Vagina (tissue), 2 donors: ENCODE data around the gene PTGFRN. TPM values are rescaled to one million over a fixed set of nuclear protein-coding genes. Genes with fewer than 3 reads are reported as not detected.

Experiments used
- DNase-seq, 2 donors: peaks; one replicate each; pipeline ENCODE4 v3.0.0-alpha.2; 2017; ENCODE audit errors: extremely low spot score in 2 of 2
- H3K27ac ChIP-seq: fragments of 200-600 bp; sonication (generic); one replicate; pipeline ENCODE4 v1.5.1; 2019
- H3K27me3 ChIP-seq: fragments of 200-600 bp; sonication (generic); one replicate; pipeline ENCODE4 v1.5.1; 2019
- H3K36me3 ChIP-seq, 2 donors: fragments of 200-600 bp; sonication (generic); one replicate each; pipeline ENCODE4 v1.5.1; 2017 to 2019
- H3K4me1 ChIP-seq: fragments of 200-600 bp; sonication (generic); one replicate; pipeline ENCODE4 v1.5.1; 2019
- H3K4me3 ChIP-seq, 2 donors: fragments of 200-600 bp; sonication (generic); 1 replicate in 1 of 2; 2 replicates in 1 of 2; pipeline ENCODE4 v1.5.1; 2016 to 2019
- H3K9me3 ChIP-seq: fragments of 200-600 bp; sonication (generic); one replicate; pipeline ENCODE4 v1.5.1; 2019
- POLR2A ChIP-seq, 2 donors: fragments of 450-650 bp; IDR thresholded peaks; one replicate each; pipeline ENCODE4 v1.6.1; 2017; ENCODE audit warnings: antibody characterized with exemption in 2 of 2, mild to moderate bottlenecking in 2 of 2, moderate library complexity in 2 of 2
- POLR2AphosphoS5 ChIP-seq, 2 donors: sonication (generic); formaldehyde crosslinking; IDR thresholded peaks; one replicate each; pipeline ENCODE4 v1.9.0; 2017; ENCODE audit warnings: antibody characterized with exemption in 2 of 2, mild to moderate bottlenecking in 2 of 2, low read depth in 1 of 2; ENCODE audit not compliant: insufficient read depth in 1 of 2
- intact Hi-C: fragments of 100-400 bp; cut with DNase I; formaldehyde crosslinking; loops from one replicate; pipeline ENCODE4 v1.15.1; 2023
- total RNA-seq: library from RNA; depleted of rRNA; stranded (reverse); fragments of >200 nt; gene quantifications from one replicate; pipeline ENCODE4 v1.2.3, GENCODE V29; 2016
- TF ChIP-seq, protein P1 (sequence below), 3 experiments: fragments of 450-650 bp in 2 of 3; fragments of 200-600 bp in 1 of 3; sonication (generic) in 1 of 3; IDR thresholded peaks; one replicate each; pipeline ENCODE4 v1.5.1; 2017 to 2019; ENCODE audit warnings: antibody characterized with exemption in 3 of 3, mild to moderate bottlenecking in 2 of 3, moderate library complexity in 2 of 3

The PTGFRN gene
- total RNA-seq, 1 donor from 2014 or later = 52.8 TPM

DNA sequence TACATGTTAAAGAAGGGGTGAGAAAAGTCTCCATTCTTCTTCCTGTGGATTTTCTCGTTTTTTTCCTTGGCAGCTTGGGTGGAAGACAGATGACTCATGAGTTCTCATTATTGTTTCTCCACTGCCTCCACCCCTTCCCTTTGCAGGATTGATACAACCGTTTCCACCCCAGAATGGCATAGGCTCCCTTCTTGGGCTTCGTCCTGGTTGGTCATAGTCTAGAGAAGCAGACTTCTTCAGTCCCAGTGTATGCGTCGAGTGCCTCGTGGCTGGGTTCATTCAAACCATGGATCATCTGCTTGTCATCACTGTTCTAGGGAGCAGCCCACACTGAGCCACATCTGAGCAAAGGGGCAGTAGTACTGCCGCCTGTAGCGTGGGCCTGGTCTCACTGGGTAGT, 13.7 kb downstream of the PTGFRN start:
- Histone ChIP-seq H3K9me3 (no peaks in the 10 kb centered on the region), H3K27ac (no peak overlapping the region), H3K27me3 (no peaks in the 10 kb centered on the region), H3K36me3 (no peaks in the 10 kb centered on the region), H3K4me3 (no peak overlapping the region), H3K4me1 (peaks cover 42% of the 10 kb centered on the region)
- intact Hi-C loops = no loop called here
- DNase-seq = no peak
- TF ChIP-seq POLR2A (IDR thresholded peaks at IDR 0.05) = no peak
- TF ChIP-seq, protein P1, sequence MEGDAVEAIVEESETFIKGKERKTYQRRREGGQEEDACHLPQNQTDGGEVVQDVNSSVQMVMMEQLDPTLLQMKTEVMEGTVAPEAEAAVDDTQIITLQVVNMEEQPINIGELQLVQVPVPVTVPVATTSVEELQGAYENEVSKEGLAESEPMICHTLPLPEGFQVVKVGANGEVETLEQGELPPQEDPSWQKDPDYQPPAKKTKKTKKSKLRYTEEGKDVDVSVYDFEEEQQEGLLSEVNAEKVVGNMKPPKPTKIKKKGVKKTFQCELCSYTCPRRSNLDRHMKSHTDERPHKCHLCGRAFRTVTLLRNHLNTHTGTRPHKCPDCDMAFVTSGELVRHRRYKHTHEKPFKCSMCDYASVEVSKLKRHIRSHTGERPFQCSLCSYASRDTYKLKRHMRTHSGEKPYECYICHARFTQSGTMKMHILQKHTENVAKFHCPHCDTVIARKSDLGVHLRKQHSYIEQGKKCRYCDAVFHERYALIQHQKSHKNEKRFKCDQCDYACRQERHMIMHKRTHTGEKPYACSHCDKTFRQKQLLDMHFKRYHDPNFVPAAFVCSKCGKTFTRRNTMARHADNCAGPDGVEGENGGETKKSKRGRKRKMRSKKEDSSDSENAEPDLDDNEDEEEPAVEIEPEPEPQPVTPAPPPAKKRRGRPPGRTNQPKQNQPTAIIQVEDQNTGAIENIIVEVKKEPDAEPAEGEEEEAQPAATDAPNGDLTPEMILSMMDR (IDR thresholded peaks at IDR 0.05) = no peak
- no peak for TF ChIP-seq POLR2AphosphoS5 (IDR thresholded peaks at IDR 0.05; ENCODE audit: insufficient read depth in 1 of 2, low read depth in 1 of 2)

DNA sequence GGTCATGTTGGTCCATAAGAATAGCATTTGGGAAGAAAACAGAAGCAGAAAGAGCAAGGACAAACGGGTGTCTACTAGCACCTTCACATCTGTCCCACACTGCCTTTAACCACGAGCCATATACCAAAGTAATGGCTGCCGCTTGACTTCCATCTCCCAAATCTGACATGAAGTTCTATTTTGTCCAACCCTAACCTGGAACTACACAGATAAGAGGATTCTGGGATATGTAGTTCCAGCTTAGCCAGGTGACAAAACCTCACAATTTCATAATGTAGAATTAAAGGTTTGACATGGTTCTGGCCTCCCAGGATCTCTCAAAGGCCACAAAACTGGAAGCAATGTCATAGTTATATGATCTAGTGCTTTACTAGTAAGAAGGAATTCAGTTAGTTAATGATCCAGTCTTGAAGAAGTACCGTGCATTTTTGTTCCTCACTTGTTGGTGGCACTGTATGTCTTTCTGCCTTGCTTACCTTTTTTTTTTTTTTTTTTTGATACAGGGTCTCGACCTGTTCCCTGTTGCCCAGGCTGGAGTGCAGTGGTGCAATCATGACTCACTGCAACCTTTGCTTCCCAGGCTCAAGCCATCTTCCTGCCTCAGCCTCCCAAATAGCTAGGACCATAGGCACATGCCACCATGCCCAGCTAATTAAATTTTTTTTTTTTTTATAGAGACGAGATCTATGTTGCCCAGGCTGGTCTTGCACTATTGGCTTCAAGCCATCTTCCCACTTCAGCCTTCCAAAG, 17.5 kb downstream of the PTGFRN start:
- Histone ChIP-seq H3K4me3 (no peak overlapping the region), H3K27ac (no peak overlapping the region), H3K9me3 (no peaks in the 10 kb centered on the region), H3K4me1 (peaks cover 24% of the 10 kb centered on the region), H3K36me3 (no peaks in the 10 kb centered on the region), H3K27me3 (no peaks in the 10 kb centered on the region)
- TF ChIP-seq, protein P1 (IDR thresholded peaks at IDR 0.05) = no peak
- TF ChIP-seq POLR2A (IDR thresholded peaks at IDR 0.05) = no peak
- TF ChIP-seq POLR2AphosphoS5 (IDR thresholded peaks at IDR 0.05; ENCODE audit: insufficient read depth in 1 of 2, low read depth in 1 of 2) = no peak
- no peak for DNase-seq
- intact Hi-C loops = no loop called here

DNA sequence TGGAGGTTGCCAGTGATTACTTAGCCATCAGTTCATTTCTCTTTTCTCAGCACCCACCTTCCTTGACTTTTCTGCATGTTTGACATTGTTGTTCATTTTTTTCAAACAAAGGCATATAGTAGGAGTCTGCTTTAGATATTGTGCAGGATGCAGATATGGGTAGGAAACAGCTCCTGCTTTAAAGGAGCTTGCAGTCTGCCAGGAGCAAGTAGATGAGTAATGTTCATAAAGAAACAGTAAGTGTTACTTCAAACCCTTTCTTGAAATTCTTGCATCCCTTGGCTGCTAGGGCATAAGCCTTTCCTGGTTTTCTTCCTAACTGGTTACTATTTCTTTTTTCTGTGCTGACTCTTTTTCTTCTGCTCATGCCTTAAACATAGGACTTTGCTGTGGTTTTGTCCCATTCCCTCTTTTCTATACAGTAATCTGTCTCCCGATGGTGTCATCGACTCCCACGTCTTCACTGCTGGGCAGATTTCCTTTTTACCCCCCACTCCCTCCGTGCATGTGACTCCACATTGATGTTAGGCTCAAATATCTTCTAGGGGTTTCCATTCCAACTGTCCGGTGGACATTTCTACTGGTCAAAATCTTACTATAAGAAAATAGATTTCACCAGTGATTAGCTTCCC, 20.4 kb downstream of the PTGFRN start:
- H3K4me1 ChIP-seq = peaks cover 9% of the 10 kb centered on the region
- no peaks in the 10 kb centered on the region for H3K27me3 ChIP-seq
- no peak overlapping the region for H3K27ac ChIP-seq
- TF ChIP-seq, protein P1 (IDR thresholded peaks at IDR 0.05) = no peak
- TF ChIP-seq POLR2A (IDR thresholded peaks at IDR 0.05) (no peak), POLR2AphosphoS5 (IDR thresholded peaks at IDR 0.05; ENCODE audit: insufficient read depth in 1 of 2, low read depth in 1 of 2) (no peak)
- intact Hi-C loops = no loop called here
- no peaks in the 10 kb centered on the region for H3K9me3 ChIP-seq
- DNase-seq = no peak
- H3K4me3 ChIP-seq = no peak overlapping the region
- no peaks in the 10 kb centered on the region for H3K36me3 ChIP-seq

DNA sequence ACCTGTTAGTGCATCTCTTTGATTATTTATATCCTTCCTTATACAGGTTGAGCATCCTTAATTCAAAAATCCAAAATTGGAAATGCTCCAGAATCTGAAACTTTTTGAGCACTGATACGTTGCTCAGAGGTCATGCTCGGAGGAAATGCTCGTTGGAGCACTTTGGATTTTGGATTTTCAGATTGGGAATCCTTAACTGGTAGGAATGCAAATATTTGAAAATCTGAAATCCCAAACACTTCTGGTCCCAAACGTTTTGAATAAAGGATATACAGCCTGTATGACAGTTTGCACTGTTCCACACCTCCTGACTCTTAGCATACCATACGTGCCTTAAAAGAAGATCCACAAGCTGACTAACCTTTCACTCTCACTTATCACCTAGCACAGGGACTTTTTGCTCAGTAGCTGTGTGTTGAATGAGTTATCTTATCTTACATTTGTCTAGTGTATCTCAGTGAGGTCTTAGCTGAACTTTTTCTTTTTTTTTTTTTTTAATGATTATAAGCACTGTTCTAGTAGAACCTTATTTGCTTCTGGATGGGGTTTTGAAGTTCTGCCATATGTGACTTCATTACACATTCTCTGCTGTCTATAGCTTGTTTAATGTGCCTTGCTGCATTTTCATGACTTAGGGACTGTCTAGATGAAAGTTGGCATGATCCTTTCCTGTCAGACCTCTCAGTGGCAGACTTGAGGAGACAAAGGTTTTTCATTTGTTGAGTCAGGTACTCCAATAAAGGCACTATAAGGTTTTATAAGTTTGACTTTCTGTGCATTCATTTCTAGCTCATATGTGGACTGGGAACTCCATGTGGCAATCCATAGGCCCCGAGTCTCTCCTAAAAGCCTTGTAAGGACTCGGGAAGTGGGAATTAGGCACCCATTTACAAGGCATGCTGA, 21.6 kb downstream of the PTGFRN start:
- no peak for DNase-seq
- intact Hi-C loops = no loop called here
- no peaks in the 10 kb centered on the region for H3K9me3 ChIP-seq
- H3K4me3 ChIP-seq = no peak overlapping the region
- no peak overlapping the region for H3K27ac ChIP-seq
- no peaks in the 10 kb centered on the region for H3K36me3 ChIP-seq
- peaks cover under 1% of the 10 kb centered on the region for H3K4me1 ChIP-seq
- H3K27me3 ChIP-seq = no peaks in the 10 kb centered on the region
- TF ChIP-seq, protein P1 (IDR thresholded peaks at IDR 0.05) = no peak
- TF ChIP-seq POLR2A (IDR thresholded peaks at IDR 0.05) (no peak), POLR2AphosphoS5 (IDR thresholded peaks at IDR 0.05; ENCODE audit: insufficient read depth in 1 of 2, low read depth in 1 of 2) (no peak)
